Activated CD4-positive, alpha-beta T cell treated with anti-CD3 and anti-CD28 coated beads, Interleukin-10, Interleukin-2, amounts not matched to agents 100 ng/mL and 50 ng/mL, durations not matched to agents 16 hours and 8 hours (primary cell): ENCODE data around the gene TBXA2R.
A peak's percentile ranks its signal among the peaks of the same experiment; 100 is the strongest.
"Not testable (repeated sequence)": the region's sequence is repeated elsewhere in the genome, so short reads cannot be mapped to it uniquely, and the experiment has no call there.

Source experiments
- DNase-seq: peaks from one replicate; pipeline ENCODE4 v3.0.0-alpha.2; 2020

Gene TBXA2R

DNA sequence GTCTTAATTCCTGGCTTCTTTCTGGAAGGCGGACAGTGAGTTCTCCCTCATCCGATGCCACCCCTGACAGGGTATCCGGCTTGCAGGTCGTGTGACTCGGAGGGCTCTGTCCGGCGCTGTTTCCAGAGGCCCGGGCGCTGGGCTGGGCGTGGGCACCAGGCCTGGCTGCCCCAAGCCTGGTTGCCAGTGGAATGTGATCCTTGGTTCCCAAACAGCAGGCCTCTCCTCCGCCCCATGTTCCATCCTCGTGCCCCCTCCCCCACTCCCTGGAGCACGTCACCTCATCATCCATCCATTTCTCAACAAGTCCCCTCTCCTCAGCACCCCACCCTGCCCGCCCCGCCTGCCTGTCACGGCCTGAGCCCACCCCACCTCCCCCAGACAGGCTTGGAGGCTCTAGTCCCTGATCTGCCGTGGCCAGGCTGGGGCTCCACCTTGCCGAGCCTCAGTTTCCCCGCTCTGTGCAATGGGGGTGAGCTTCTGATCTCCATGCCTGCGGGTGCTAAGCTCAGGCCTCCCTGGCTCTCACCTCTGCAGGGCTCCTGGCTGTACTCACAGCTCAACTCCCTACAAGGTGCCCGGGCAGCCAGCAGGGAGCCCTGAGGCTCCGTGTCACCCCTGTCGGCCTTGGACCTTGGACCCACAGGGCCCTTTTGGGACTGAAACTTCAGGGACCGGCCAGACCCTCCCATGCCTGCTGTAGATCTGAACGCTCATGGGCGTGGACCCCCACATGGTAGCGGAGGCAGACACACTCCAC is 2.3 kb downstream of the TBXA2R start:
- no peak for DNase-seq

- no peak for DNase-seq
Observed at GRCh38 chr19:3603121-3603811, 3.4 kb downstream of the TBXA2R start.

DNA sequence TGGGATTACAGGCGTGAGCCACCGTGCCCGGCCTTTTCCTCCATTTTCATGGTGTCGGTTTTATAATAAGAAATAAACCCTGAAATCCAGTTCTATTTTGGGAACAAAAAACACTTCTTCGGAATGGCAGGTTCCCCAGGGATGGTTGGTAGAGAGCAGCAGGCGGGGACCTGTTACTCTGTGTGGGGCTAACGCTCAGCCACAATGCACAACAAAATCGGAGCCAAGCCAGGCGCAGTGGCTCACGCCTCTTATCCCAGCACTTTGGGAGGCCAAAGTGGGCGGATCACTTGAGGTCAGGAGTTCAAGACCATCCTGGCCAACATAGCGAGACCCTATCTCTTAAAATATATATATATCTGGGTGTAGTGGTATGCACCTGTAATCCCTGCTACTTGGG is 5.7 kb downstream of the TBXA2R start:
- DNase-seq, result no peak

DNA sequence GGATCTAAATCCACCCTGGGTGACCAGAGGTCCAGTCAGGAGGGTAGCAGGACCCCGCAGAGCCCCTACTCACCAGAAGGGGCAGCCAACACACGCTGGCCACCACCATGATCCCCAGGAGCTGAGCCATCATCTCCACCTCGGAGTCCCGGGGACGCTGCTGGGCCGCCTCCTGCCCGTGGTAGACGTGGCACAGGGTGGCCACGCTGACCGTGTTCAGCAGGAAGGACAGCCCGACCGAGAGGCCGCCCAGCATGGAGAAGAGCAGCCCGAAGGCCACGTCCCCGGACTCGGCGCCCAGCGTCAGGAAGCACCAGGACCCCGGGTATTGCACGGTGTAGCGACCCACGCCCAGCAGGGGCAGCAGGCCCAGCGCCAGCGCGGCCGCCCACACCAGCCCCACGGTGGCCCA is 6.9 kb downstream of the TBXA2R start:
- DNase-seq, result no peak

DNA sequence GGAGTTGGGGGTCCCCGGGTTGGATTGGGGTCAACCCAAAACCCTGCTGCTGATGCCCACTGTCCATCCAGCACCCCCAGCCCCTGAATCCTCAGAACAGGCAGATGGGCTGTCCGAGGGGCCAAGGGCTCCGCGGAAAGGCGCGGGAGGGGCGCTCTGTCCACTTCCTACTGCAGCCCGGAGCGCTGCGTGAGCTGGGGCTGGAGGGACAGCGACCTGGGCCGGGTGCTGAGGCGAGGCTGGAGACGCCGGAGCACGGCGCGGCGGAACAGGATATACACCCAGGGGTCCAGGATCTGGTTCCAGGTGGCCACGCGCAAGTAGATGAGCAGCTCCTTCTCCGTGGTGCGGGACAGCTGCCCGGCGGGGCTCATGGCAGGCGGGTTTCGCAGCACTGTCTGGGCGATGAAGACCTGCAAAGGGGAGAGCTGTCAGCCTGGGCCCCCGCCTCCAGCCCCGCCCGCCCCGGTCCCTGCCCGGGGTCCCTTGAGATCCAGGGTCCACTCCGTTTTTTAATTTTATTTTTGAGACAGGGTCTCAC is 11.1 kb downstream of the TBXA2R start:
- DNase-seq, result no peak

DNA sequence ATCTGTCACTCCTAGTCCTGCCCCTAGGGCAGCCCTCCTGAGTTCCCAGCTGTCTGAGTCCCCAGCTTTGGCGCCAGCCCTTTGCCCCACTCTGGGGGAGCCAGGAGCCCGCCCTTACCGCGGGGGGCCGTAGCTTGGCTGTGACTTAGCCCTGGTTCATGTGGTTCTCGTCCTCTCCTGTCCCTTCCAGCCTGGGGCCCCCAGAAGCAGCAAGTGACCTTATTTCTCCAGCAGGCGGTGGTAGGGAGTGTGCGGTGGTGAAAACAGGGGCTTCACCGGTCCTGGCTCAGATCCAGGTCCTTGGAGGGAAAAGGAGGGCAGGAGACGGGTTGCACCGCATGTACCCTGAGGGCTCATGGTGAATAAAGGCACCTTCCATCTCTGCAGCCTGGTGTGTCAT is 13.5 kb downstream of the TBXA2R start:
- DNase-seq, result no peak

- DNase-seq, result no peak
Observed at GRCh38 chr19:3591876-3592613, 14.6 kb downstream of the TBXA2R start.

- no peak for DNase-seq
Observed at GRCh38 chr19:3590991-3591659, 15.6 kb downstream of the TBXA2R start.

GRCh38 chr19:3589949-3590348 is 16.7 kb downstream of the TBXA2R start:
- no peak for DNase-seq

- DNase-seq, result no peak
Observed at GRCh38 chr19:3589439-3589838, 17.2 kb downstream of the TBXA2R start.

DNA sequence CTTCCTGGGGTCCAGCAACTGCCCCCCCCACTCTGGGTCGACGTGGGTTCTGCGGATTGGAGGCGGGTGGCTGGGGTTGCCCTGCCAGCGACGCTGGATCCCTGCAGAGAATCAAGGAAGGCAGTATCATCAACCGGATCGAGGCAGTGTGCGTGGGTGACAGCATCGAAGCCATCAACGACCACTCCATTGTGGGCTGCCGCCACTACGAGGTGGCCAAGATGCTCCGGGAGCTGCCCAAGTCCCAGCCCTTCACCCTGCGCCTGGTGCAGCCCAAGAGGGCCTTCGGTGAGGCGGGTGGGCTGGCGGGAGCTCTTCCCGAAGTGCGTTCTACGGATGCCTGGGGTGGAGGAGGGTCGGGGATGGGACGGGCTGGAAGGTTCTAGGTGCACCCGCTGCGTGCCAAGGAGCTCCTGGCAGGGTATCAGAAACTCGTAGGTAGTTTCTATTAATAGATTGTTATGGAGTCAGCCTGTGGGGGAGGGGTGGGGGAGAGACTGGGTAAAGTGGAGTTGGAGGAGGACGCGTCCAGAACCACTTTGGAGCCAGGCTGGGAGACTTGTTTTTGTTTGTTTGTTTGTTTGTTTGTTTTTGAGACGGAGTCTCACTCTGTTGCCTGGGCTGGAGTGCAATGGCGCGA is 19.8 kb downstream of the TBXA2R start:
- DNase-seq, result no peak

- DNase-seq, result peak; percentile 21
Observed at GRCh38 chr19:3586127-3586626, 20.5 kb downstream of the TBXA2R start.

DNA sequence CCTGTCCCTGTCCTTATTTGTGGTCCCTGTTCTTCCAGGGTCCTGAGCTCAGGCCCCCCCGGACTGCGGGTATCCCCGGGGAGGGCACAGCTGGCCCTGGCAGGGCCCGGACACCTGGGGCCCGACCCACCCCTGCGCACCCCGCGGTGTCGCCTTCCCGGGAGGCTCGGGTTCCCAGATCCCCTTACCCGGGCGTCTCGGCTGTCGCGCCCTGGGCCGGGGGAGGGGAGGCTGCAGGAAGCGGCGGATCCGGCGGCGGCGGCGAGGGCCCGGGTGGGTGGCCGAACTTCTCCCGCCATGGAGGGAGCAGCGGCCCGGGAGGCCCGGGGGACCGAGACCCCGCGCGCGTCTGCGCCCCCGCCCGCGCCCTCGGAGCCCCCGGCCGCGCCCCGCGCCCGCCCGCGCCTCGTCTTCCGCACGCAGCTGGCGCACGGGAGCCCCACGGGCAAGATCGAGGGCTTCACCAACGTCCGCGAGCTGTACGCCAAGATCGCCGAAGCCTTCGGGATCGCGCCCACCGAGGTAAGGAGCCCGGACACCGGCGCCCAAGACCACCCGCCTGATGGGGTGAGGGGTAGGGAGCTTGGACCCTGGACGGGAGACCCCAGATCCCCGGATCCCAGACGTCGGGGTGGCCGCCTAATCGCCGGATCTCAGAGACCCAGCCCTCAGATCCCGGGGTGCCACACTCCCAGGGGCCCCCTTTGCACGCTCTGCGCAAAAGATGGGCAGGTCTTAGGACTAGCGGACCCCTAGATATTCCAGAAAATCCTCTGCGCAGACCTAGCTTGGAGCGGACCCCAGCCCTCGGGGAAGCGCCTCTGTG is 21.2 kb downstream of the TBXA2R start, which contains the start of gene GIPC3:
TSS of gene GIPC3 (plus strand) at position 178 of the 826 bp plus-strand sequence. CDS start at position 298, 120 bp downstream.
- no peak for DNase-seq

GRCh38 chr19:3584036-3584802 is 22.5 kb downstream of the TBXA2R start:
- DNase-seq, result not testable (repeated sequence)

DNA sequence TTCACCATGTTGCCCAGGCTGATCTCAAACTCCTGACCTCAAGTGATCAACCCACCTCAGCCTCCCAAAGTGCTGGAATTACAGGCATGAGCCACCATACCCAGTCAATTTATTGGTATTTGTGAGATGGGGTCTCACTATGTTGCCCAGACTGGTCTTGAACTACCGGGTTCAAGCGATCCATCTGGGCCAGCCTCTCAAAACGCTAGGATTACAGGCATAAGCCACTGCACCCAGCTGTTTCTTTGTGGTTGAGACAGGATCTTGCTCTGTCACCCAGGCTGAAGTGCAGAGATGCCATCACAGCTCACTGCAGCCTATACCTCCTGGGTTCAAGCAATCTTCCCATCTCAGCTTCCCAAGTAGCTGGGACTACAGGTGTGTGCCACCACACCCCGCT is 24.9 kb downstream of the TBXA2R start:
- DNase-seq, result not testable (repeated sequence)

DNA sequence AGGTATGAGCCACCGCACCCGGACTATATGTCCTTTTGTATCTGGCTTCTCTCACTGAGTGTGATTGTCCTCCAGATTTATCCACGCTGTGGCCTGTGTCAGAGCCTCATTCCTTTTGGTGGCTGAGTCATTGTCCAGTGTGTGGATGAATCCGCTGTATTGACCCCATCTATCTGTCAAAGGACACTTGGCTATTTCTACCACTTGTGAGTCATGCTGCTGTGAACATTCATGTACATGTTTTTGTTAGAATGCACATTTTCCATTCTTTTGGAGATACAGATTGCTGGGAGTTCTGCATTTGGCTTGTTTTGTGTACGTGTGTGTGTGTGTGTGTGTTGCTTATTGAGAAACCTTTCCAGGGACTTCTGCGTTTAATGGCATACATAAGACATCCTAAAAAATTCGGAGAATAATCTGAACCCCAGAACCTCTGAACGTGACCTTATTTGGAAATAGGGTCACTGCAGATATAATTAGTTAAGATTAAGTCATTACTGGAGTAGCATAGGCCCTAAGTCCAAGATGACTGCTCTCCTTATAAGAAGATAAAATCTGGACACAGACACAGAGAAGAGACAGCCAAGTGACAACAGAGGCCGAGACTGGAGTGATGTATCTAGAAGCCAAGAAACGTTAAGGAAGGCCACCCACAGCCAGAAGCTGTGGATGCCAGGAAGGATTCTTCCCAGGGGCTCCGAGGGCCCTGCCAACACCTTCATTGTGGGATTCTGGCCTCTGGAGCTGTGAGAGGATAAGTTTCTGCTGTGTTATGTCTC is 26.3 kb downstream of the TBXA2R start:
- no peak for DNase-seq

- no peak for DNase-seq
Observed at GRCh38 chr19:3578390-3578789, 28.3 kb downstream of the TBXA2R start.

GRCh38 chr19:3577723-3578344 is 28.8 kb downstream of the TBXA2R start:
- no peak for DNase-seq
